NCI-H345 treated with DMSO at 0.1 percent for 48 hours (cell line): ENCODE measurements around the gene H6PD.
"Not testable (repeated sequence)": the region's sequence is repeated elsewhere in the genome, so short reads cannot be mapped to it uniquely, and the experiment has no call there.

Experiments
- DNase-seq: peaks from one replicate; lab custom pipeline; 2025; ENCODE audit not compliant: unreplicated experiment; lab: John Stamatoyannopoulos, UW

H6PD gene

DNA sequence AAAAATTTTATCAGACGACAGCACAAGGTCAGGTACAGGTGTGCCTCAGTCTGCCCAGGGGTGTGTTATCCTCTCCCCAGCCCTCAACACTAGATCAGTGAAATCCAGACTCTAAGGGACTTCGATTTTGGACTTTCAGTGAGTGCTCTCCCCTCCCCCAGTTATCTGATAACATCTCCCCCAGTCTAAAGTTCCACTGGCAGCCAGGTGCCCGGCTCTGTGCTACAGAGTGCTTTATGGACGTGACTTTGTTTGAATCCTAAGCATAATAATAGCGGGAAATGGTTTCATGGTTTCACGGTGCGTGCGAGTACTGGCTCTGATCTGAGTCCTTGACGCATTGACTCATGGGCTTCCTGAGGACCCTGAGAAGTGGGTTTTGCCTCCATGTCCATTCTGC lies 61.3 kb downstream of the H6PD start:
- no peak for DNase-seq

DNA sequence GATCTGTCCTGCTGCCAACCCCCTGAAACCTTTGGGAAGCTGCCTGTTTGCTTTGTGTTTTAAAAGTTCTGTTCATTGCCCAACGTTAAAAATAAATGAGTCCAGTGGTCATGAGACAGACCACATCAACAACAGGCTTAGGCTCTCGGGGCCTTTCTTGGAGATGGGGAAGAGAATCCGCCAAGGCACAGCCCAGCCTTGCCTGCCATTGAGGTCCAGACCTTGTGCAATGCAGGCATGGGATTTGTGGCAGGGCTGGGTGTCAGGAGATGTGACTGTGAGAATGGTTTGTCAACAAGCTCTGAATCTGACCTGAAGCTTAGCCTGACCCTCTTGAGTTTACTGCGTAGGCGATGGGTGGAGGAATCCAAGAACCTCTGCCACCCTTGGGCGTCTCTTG lies 62.3 kb downstream of the H6PD start:
- DNase-seq: no peak

DNA sequence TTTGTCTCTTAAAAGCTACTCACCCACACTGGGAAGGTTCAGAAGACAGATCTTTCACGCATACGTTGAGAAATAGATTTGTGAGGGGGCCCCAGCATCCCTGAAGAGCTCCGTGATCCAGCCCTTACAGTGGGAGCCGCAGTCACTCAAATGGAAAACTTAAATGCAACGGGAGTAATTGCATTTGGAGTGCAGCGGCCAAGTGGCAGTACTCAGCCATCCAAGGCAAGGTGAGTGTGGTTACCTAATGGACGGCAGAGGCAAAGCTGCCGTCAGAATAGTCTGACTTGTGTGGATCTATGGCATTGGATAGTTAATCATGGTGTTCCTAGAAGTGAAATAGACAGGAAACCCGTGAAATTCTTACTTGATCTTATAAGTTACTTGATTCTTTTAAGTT lies 63.3 kb downstream of the H6PD start:
- no peak for DNase-seq

DNA sequence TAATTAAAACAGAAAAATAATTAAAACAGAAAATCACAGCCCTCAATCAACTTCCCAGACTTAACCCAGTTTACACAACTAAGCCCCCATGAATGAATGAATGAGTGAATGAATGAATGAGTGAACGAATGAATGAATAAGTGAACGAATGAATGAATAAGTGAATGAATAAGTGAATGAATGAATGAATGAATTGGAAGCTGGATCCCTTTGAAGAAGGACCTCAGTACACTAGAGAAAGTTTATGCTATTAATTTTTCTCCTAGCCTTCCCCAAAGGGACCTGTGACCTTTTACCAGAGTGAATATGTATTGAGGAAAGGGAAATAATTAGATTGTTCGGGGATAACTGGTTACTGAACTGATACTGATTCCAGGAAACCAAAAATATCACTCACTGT lies 63.7 kb downstream of the H6PD start:
- DNase-seq: no peak

DNA sequence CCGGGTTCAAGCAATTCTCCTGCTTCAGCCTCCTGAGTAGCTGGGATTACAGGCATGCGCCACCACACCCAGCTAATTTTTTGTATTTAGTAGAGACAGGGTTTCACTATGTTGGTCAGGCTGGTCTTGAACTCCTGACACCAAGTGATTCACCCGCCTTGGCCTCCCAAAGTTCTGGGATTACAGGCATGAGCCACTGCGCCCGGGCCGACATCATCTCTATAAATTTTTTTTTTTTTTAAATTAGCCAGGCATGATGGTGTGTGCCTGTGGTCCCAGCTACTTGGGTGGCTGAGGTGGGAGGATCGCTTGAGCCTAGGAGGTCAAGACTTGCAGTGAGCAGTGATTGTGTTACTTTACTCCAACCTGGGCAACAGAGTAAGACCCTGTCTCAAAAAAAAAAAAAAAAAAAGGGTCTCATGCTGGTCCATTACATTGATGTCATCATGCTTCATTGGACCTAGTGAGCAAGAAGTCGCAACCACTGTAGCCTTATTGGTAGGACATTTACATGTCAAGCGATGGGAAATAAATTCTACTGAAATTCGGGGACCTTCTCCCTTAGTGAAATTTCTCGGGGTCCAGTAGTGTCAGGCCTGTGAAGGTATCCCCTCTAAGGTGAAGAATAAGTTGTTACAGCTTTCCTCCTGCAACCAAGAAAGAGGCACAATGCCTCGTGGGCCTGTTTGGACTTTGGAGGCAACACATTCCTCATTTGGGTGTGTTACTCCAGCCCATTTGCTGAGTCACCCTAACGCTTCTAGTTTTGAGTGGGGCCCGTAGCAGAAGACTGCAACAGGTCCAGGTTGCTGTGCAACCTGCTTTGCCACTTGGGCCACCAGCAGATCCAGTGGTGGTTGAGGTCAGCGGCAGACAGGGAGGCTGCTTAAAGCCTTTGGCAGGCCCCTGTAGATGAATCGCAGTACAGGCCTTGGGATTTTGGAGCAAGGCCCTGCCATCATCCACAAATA lies 65.3 kb downstream of the H6PD start:
- DNase-seq: not testable (repeated sequence)

DNA sequence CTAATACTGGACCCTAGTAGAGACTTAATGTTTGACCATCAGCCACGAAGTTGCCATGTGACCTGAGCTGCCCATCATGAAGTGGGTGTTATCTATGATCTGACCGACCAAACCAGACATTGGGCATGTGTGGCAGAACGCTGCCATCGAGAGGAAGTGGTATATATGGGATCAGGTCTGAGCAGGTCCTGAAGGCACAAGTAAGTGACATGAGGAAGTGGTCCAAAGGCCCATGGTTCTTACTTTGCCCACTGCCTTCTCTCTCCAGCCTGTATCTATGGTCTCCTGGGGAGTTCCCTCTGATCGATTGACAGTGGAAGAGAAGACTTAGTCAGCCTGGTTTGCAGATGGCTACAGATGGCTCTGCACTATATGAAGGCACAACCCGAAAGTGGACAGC lies 66.0 kb downstream of the H6PD start:
- no peak for DNase-seq

DNA sequence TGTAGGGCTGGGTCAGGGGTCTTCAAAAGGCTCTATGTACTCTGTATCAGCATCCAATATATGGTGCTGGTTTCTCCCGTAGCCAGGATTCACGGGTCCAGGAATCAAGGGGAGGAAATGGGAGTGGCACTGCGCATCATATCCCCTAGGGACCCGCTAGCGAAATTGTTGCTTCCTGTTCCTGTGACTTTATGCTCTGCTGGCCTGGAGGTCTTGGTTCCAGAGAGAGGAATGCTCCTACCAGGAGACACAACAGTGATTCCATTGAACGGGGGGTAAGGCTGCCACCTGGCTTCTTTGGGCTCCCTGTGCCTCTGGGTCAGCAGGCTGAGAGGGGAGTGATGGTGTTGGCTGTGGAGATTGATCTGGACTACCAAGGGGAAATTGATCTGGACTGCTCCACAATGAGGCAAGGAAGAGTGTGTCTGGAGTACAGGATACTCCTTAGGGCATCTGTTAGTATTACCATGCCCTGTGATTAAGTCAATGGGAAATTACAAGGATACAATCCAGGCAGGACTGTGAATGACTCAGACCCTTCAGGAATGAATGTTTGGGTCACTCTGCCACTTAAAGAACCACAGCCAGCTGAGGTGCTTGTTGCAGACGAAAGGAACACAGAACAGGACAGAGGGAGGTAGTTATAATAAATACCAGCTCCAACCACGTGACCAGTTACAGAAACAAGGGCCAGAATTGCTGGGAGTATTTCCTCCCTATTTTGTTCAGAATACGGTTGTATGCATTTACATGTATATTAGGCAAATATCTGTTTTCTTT lies 68.4 kb downstream of the H6PD start:
- no peak for DNase-seq

DNA sequence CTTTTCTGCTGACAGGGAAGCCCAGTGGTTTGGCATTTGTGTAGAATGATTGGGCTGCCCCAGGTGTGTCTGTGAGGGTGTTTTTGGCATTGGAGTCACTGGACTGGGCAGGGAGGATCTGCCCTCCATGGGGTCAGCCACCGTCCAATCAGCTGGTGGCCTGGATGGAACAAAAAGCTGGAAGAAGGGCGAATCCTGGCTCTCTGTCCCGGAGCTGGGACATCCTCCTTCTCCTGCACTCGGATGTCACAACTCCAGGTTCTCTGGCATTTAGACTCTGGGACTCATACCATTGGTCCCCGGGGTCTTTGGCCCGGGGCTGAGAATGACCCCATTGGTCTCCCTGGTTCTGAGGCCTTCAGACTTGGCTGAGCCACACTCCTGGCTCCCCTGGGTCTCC lies 69.3 kb downstream of the H6PD start:
- no peak for DNase-seq

DNA sequence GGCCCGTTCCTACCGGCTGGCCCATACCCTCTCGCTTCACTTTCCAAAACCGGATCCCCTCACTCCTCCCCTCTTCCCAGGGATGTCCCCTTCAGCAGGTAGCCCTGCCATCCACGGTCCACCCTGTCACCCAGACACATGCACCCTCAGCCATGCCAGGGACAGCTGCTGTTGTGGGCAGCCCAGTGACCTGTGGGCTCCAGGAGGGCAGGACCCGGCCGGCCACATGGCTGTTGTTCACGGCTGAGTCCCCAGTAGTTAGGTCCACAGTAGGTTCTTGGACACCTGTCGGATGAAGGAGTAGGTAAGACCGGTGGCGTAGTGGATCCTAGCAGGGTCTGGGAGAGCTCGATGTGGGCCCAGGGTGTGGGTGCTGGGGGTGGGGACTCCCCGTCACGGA lies 70.6 kb downstream of the H6PD start:
- no peak for DNase-seq

DNA sequence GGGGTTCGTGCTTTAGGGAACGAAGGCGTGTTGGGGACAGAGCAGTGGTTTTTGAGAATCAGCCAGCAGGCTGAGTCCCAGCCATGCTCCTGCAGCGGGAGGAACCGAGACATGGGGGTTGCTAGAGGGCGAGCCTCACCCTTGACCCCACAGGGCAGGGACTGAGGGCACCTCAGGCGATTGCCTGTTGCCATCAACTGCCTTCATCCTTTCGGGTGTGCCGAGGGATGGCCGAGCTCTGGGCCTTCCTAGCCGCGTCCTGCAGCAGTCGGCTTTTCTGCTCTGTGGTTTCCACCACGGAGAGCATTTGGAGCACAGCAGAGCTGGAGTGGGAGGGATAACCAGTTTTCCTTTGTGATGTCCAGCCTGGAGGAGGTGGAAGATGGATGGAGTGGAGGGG lies 71.4 kb downstream of the H6PD start:
- DNase-seq: no peak

DNA sequence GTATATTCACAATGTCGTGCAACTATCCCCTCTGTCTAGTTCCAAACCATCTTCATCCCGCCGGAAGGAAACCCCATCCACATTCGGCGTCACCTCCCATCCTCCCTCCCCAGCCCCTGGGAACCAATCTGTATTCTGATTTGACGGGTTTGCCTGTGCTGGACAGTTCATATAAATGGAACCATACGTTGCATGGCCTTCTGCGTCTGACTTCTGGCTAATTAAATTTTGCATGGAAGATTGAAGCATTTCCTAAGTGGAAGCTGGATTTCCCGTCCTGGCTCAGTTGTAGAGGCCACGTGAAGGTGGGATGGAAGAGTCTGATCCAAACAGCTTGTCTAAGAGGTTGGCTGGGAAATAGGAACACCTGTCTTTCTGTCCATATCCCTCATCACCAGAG lies 72.7 kb downstream of the H6PD start:
- DNase-seq: no peak

DNA sequence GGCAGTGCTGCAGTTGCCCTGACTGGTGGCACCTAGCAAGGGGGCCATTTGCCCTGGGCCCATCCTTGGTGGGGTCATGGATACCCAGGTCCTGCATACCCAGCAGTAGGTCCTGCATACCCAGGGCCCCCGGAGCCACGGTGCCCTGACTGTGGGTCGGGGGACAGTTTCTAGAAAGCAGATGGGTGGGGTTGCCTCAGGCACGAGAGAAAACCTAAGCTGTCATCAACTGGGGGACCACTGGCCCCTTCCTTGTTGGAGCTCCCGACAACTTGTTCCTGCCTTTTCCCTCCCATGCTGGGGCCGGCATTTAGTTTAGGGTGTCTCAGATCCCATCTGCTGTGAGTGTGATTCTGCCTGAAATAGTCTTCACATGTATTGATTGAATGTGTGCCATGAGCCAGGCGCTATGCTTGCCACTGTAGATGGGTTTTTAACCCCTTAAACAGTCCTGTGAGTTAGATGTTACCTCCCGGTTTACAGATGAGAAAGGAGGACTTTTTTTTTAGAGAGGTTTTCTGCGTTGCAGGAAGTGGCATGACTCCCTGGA lies 73.7 kb downstream of the H6PD start:
- no peak for DNase-seq

DNA sequence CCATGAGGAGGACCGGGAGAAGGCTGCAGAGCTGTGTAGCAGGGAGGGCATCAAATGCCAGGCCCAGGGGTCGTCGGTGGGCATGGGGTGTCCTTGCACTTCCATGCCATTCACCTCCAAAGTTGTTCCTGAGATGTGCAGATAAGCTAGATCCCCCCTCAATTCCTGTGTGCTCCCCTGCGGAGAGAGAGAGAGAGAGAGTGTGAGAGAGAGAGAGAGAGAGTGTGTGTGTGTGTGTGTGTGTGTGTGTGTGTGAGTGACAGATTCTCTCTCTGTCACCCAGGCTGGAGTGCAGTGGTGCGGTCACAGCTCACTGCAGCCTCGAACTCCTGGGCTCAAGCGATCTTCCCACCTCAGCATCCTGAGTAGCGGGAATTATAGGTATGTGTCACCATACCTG lies 74.5 kb downstream of the H6PD start:
- no peak for DNase-seq

DNA sequence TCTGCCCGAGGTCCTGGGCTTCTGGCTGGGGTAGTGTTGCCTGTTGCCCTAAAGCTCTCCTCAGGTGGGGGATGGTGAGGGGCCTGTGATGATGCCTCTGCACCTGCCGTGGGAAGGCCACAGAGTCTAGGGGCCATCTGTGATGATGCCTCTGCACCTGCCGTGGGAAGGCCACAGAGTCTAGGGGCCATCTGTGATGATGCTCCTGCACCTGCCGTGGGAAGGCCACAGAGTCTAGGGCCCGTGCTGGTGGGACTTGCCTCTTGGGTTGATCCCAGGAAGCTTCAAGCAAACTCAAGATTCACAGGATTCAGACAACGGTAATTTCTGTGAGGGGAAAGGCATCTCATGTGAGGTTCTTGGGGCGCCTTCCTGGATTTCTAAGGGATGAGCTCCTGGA lies 75.4 kb downstream of the H6PD start:
- DNase-seq: no peak

DNA sequence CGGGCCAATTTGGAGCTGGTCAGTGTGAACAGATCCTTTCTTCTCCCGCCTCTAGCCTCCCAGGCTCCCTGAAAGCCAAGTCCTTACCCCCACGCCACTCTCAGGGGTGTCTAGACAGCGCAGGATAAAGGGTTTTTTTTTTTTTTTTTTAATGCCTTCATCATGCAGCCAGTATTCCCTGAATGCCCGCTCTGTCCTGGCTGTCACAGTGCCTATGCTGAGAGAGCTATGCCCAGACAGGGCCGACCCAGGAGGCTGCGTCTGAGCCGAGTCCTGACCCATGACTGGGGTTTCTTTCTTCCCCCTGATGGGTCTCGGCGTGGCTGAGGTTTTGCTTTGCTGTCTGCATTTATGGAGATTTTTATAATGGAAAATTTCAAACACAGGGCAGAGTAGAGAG lies 76.5 kb downstream of the H6PD start:
- DNase-seq: no peak

DNA sequence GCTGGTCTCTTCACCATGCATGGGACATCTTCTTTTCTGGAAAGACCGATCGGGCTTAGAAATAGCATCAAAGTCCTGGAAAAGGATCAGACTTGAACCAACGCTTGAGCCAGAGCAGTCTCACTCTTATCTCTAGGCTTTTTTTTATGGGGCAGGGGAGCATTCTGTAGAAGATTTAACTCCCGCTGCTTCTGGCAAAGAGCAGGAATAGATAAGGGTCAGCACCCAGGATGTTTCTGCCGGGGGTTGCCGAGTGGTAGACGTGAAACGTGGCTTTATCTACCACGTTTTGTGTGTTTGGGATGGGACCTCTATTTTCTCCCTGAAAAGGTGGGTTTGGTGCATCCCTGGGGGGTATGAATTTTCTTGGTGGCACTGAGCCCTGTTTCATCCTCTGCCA lies 76.9 kb downstream of the H6PD start:
- no peak for DNase-seq

DNA sequence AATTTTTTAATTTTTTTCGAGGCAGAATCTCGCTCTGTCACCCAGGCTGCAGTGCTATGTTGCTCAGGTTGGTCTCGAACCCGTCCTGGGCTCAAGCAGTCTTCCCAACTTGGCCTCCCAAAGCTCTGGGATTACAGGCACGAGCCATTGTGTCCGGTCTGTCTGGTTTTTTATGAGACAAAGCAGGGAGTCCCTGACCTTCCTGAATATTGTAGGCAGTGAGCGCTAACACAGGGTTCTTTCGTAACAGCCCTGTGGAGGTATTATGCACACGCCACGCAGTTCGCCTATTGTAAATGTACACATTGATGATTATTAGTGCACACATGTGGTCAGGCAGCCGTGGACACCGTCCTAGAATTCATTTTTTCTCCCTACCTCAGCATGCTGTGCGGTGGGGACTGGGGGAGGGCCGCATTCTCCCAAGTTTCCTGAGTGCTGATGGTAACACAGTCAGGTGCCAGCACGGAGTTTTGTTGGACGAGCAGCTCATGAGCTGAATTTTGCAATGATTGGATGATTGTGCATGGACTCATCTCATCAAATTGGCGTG lies 77.7 kb downstream of the H6PD start:
- no peak for DNase-seq

DNA sequence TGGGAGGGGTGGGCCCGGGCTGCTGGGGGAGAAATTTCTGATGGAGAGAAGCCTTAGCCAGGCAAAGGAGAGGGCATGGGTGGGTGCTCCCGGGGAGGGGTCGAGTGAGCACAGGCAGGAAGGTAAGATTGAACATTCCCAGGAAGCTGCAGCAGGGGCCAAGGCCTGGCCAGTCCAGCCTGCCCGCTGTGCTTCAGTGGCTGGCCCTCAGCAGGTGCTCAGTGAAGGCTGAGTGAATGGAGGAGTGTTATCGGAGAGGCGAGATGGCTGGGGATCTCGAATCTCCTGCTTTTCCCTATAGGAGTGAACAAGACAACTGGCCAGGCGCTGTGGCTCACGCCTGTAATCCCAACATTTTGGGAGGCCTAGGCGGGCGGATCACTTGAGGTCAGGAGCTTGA lies 79.0 kb downstream of the H6PD start:
- no peak for DNase-seq

DNA sequence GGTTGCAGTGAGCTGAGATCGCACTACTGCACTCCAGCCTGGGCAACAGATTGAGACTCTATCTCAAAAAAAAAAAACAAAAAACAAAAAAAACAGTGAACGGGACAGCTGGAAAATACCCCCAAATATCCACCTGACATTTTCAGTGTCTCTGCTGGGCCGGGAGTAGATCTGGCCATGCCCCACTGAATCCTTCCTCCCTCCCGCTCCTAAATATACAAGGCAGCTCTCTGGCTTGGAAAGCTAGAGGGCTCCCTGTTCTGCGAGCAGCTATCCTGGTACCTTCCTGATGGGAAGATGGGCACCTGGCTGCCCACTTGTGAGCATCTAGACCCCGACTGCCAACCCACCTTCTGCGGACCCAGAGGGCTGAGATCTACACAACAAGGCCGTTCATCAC lies 79.5 kb downstream of the H6PD start:
- no peak for DNase-seq

DNA sequence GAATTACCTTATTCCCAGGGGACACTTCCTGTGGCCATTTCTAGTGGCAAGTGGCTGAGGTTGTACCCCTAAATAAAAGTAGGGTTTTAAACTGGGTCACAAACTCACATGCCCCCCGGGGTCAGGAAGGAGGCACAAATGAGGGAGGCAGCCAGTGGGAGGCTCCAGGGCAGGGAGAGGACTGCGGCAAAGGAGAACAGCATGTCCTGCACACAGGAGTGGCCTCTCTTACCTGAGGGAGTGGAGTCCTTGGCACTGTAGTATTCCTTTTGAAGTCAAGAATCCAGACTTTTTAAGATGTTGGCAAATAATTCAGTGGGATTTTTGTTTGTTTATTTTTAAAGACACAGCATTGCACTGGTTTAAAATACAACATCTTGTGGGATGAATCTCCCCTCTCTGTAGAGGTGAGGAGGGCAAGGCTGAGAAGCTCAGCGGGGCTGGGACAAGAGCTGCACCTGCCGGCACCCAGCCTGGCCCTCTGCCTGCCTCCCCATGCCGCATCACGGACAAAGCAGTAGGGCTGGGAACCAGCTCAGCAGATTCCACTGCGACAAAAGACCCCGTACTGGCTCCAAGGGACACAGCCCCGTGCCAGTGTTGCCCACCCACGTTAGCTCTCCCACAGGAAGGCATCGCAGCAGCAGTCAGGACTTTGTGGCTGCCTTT lies 80.3 kb downstream of the H6PD start:
- DNase-seq: no peak

DNA sequence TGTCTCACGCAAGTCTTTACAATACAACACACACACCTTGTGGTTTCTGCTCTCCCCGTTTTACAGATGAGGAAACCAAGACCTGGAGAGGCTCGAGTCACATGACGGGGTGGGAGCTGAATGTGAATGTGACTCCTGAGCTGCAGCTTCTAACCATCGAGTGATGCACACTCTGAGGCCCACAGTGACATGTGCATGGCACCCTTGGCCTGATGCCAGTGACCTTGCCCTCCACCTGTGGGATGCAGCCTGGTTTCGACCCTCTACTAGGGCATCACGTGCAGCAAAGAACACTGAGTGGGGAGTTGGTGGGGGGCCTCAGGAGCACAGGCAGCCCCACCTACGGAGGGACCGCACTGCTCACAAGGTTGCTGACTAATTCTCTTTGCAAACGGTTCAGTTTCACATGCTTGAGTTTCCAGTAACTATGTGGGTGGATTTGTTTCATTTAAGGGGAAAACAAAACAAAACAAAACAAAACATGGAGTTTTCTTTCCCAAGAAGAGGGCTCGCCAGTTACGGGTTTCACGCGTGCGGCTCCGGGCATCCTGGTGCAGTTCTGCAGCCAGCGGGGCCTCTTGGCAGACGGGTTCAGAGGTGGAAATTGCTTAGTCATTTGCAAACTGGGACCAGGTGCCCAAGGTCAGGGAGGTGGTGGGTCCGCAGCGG lies 81.0 kb downstream of the H6PD start:
- no peak for DNase-seq
